NCI-H1417 treated with DMSO at 0.1 percent for 48 hours (cell line): Measurements from ENCODE around the gene IKZF1.
A peak's percentile ranks its signal among the peaks of the same experiment; 100 is the strongest.

Experiments
- DNase-seq: peaks from one replicate; lab custom pipeline; 2025; lab: John Stamatoyannopoulos, UW

IKZF1 gene

GRCh38 chr7:50413561-50413960, 109.0 kb downstream of the IKZF1 start:
- no peak for DNase-seq

- DNase-seq: no peak
Observed at GRCh38 chr7:50415844-50416364, 111.4 kb downstream of the IKZF1 start.

- DNase-seq: no peak
Observed at GRCh38 chr7:50416527-50417182, 112.1 kb downstream of the IKZF1 start.

GRCh38 chr7:50418086-50418515, 113.6 kb downstream of the IKZF1 start:
- no peak for DNase-seq

GRCh38 chr7:50418526-50419290, 114.2 kb downstream of the IKZF1 start:
- no peak for DNase-seq

GRCh38 chr7:50421043-50421442, 116.5 kb downstream of the IKZF1 start:
- DNase-seq: no peak

GRCh38 chr7:50422858-50423257, 118.3 kb downstream of the IKZF1 start:
- no peak for DNase-seq

- no peak for DNase-seq
Observed at GRCh38 chr7:50423860-50424259, 119.3 kb downstream of the IKZF1 start.

- DNase-seq: no peak
Observed at GRCh38 chr7:50425318-50425717, 120.8 kb downstream of the IKZF1 start.

GRCh38 chr7:50426280-50427045, 121.9 kb downstream of the IKZF1 start:
- DNase-seq: no peak

- no peak for DNase-seq
Observed at GRCh38 chr7:50427518-50427917, 123.0 kb downstream of the IKZF1 start.

- DNase-seq: no peak
Observed at GRCh38 chr7:50428911-50429310, 124.4 kb downstream of the IKZF1 start.

- DNase-seq: no peak
Observed at GRCh38 chr7:50431316-50431715, 126.8 kb downstream of the IKZF1 start.

- no peak for DNase-seq
Observed at GRCh38 chr7:50431722-50432305, 127.3 kb downstream of the IKZF1 start.

GRCh38 chr7:50436133-50436806, 131.8 kb downstream of the IKZF1 start:
- DNase-seq: no peak

GRCh38 chr7:50446542-50446960, 142.0 kb downstream of the IKZF1 start:
- no peak for DNase-seq

GRCh38 chr7:50448823-50449222, 144.3 kb downstream of the IKZF1 start:
- no peak for DNase-seq

- DNase-seq: no peak
Observed at GRCh38 chr7:50449501-50449880, 145.0 kb downstream of the IKZF1 start.

GRCh38 chr7:50449881-50450589, 145.5 kb downstream of the IKZF1 start, which contains the start of gene FIGNL1:
FIGNL1 (minus strand) TSS chr7:50450350; CDS start chr7:50447287, 3,063 bp downstream.
- DNase-seq: peak; percentile 58

- DNase-seq: no peak
Observed at GRCh38 chr7:50450590-50451032, 146.1 kb downstream of the IKZF1 start.
